SK-N-SH (cell line): Measurements from ENCODE around the gene TAF4. TPM values are rescaled to one million over a fixed set of nuclear protein-coding genes. Genes with fewer than 3 reads are reported as not detected.

ENCODE experiments used
- CTCF ChIA-PET: fragments of 300-600, 350-600 bp; formaldehyde crosslinking; extraction: SDS; loops from one replicate; lab custom pipeline; 2021; lab: Yijun Ruan, JAX
- POLR2A ChIA-PET: fragments of 350-600 bp; sonication (Branson Sonifier 250); formaldehyde crosslinking; extraction: SDS; loops from one replicate; lab custom pipeline; 2020; ENCODE audit warnings: antibody characterized with exemption, inconsistent platforms; lab: Yijun Ruan, JAX
- DNase-seq: peaks from one replicate; pipeline ENCODE4 v3.0.0; 2012
- H2AFZ ChIP-seq: fragments of 200-600 bp; sonication (generic); 2 replicates; pipeline ENCODE4 v1.8.1; 2016; ENCODE audit warnings: antibody characterized with exemption, mild to moderate bottlenecking, low read depth
- H3F3A ChIP-seq: fragments of 200-600 bp; sonication (generic); replicated peaks from 2 replicates; pipeline ENCODE3; 2016; ENCODE audit warnings: antibody characterized with exemption, mild to moderate bottlenecking; ENCODE audit not compliant: insufficient read depth
- H3K27ac ChIP-seq, 2 experiments: fragments of 200-500 bp in 1 of 2; fragments of 200-600 bp in 1 of 2; sonication (Bioruptor generic) in 1 of 2; sonication (generic), shearing (Covaris generic) in 1 of 2; 2 replicates each; pipeline versions ENCODE4 v1.5.1 to v1.6.1; 2014 to 2016; ENCODE audit warnings: low read depth in 2 of 2, inconsistent platforms in 1 of 2, low read length in 1 of 2, mild to moderate bottlenecking in 1 of 2, mixed read lengths in 1 of 2
- H3K27me3 ChIP-seq: fragments of 200-600 bp; sonication (generic), shearing (Covaris generic); 2 replicates; pipeline ENCODE4 v1.6.1; 2016; ENCODE audit warnings: mixed run types; ENCODE audit not compliant: insufficient read depth
- H3K36me3 ChIP-seq, 2 experiments: fragments of 200-500 bp in 1 of 2; fragments of 200-600 bp in 1 of 2; sonication (Bioruptor generic) in 1 of 2; sonication (generic) in 1 of 2; replicated peaks in 1 of 2; 2 replicates each; pipeline versions ENCODE3 to v1.5.1; 2014 to 2016; ENCODE audit warnings: low read length in 1 of 2, mild to moderate bottlenecking in 1 of 2; ENCODE audit not compliant: insufficient read depth in 2 of 2, control insufficient read depth in 1 of 2
- H3K4me1 ChIP-seq, 2 experiments: fragments of 200-500 bp in 1 of 2; fragments of 200-600 bp in 1 of 2; sonication (Bioruptor generic) in 1 of 2; sonication (generic), shearing (Covaris generic) in 1 of 2; 2 replicates each; pipeline versions ENCODE4 v1.5.1 to v1.6.1; 2014 to 2016; ENCODE audit warnings: low read depth in 1 of 2, low read length in 1 of 2, mixed run types in 1 of 2; ENCODE audit not compliant: insufficient read depth in 2 of 2, control insufficient read depth in 1 of 2
- H3K4me2 ChIP-seq: fragments of 200-600 bp; sonication (generic), shearing (Covaris generic); 2 replicates; pipeline ENCODE4 v1.6.1; 2017; ENCODE audit warnings: mixed run types
- H3K4me3 ChIP-seq, 2 experiments: fragments of 200-500 bp in 1 of 2; fragments of 200-600 bp in 1 of 2; sonication (Bioruptor generic) in 1 of 2; sonication (generic), shearing (Covaris generic) in 1 of 2; 2 replicates each; pipeline versions ENCODE4 v1.5.1 to v1.8.1; 2014 to 2016; ENCODE audit warnings: low read depth in 2 of 2, inconsistent platforms in 1 of 2, low read length in 1 of 2, mild to moderate bottlenecking in 1 of 2, mixed read lengths in 1 of 2, moderate library complexity in 1 of 2
- H3K79me2 ChIP-seq: fragments of 200-600 bp; sonication (generic); 2 replicates; pipeline ENCODE4 v1.8.1; 2017; ENCODE audit warnings: mild to moderate bottlenecking; ENCODE audit not compliant: insufficient read depth
- H3K9ac ChIP-seq: fragments of 200-600 bp; sonication (generic); 2 replicates; pipeline ENCODE4 v1.6.1; 2017; ENCODE audit warnings: mixed run types
- H3K9me2 ChIP-seq: fragments of 200-600 bp; sonication (generic); 2 replicates; pipeline ENCODE4 v1.6.1; 2017; ENCODE audit warnings: mixed run types
- H3K9me3 ChIP-seq: fragments of 200-600 bp; sonication (generic); 2 replicates; pipeline ENCODE4 v1.6.1; 2017; ENCODE audit warnings: mixed run types, mild to moderate bottlenecking, moderate library complexity
- H4K20me1 ChIP-seq: fragments of 200-600 bp; sonication (generic); 2 replicates; pipeline ENCODE4 v1.6.1; 2017; ENCODE audit warnings: mild to moderate bottlenecking, mixed run types; ENCODE audit not compliant: insufficient read depth
- FOXM1 ChIP-seq: IDR thresholded peaks from 2 replicates; pipeline ENCODE4 v1.4.0; 2012; ENCODE audit warnings: low read depth, mild to moderate bottlenecking
- GABPA ChIP-seq: IDR thresholded peaks from 2 replicates; pipeline ENCODE4 v1.4.0; 2012; ENCODE audit warnings: low read depth, mild to moderate bottlenecking
- GATA2 ChIP-seq: sonication (generic); formaldehyde crosslinking; IDR thresholded peaks from 2 replicates; pipeline ENCODE4 v1.5.0; 2020; ENCODE audit warnings: mild to moderate bottlenecking, missing genetic modification reagents
- JUND ChIP-seq: IDR thresholded peaks from 2 replicates; pipeline ENCODE4 v1.4.0; 2012
- MEF2A ChIP-seq: IDR thresholded peaks from 2 replicates; pipeline ENCODE4 v1.4.0; 2012; ENCODE audit warnings: low read depth, borderline replicate concordance
- MXI1 ChIP-seq: IDR thresholded peaks from 2 replicates; pipeline ENCODE4 v1.6.1; 2012; ENCODE audit warnings: mild to moderate bottlenecking, low read depth, low read length, improper control_type of control experiment
- NFIC ChIP-seq: IDR thresholded peaks from 2 replicates; pipeline ENCODE4 v1.4.0; 2012; ENCODE audit warnings: borderline replicate concordance
- NRF1 ChIP-seq: IDR thresholded peaks from 2 replicates; pipeline ENCODE4 v1.6.1; 2012; ENCODE audit warnings: low read depth, mild to moderate bottlenecking, low read length
- PBX3 ChIP-seq: IDR thresholded peaks from 2 replicates; pipeline ENCODE4; 2012
- RCOR1 ChIP-seq: fragments of 150-350 bp; IDR thresholded peaks from 2 replicates; pipeline ENCODE4 v1.6.1; 2017; ENCODE audit warnings: antibody characterized with exemption, low read length
- RXRA ChIP-seq: IDR thresholded peaks from 2 replicates; pipeline ENCODE4 v1.4.0; 2012; ENCODE audit warnings: low read depth, mild to moderate bottlenecking, borderline replicate concordance
- SMC3 ChIP-seq: IDR thresholded peaks from 2 replicates; pipeline ENCODE4 v1.6.1; 2012; ENCODE audit warnings: low read depth, low read length, improper control_type of control experiment
- TAF1 ChIP-seq: IDR thresholded peaks from 2 replicates; pipeline ENCODE4 v1.6.1; 2012; ENCODE audit warnings: low read depth, mild to moderate bottlenecking, low read length, moderate library complexity, borderline replicate concordance
- TEAD4 ChIP-seq: IDR thresholded peaks from 2 replicates; pipeline ENCODE4 v1.4.0; 2012; ENCODE audit warnings: mild to moderate bottlenecking, borderline replicate concordance; ENCODE audit not compliant: insufficient read depth
- USF1 ChIP-seq: IDR thresholded peaks from 2 replicates; pipeline ENCODE4 v1.4.0; 2012; ENCODE audit warnings: low read depth, borderline replicate concordance
- USF2 ChIP-seq: fragments of 150-350 bp; IDR thresholded peaks from 2 replicates; pipeline ENCODE4 v1.6.1; 2017; ENCODE audit warnings: antibody characterized with exemption, low read length, low read depth, borderline replicate concordance
- ZBTB33 ChIP-seq: IDR thresholded peaks from 2 replicates; pipeline ENCODE4 v1.4.0; 2012; ENCODE audit warnings: low read depth, borderline replicate concordance
- WGBS: methylation state at CpG from one replicate; pipeline ENCODE4 v1.1.6; 2017; ENCODE audit warnings: low lambda C conversion rate; 5-methylcytosine and 5-hydroxymethylcytosine counted together
- polyA plus RNA-seq, 3 experiments: library from polyadenylated mRNA; depleted of rRNA; stranded (reverse); fragments of >200 nt; gene quantifications; 2 replicates each; pipeline ENCODE4 v1.2.3, GENCODE V29; 2012

TAF4 gene
- polyA plus RNA-seq, 1 of the 3 experiments (the other 2 are of a cell fraction) = 4.8 TPM

- POLR2A ChIA-PET = no interaction called here
- no peak for DNase-seq
- CTCF ChIA-PET = interaction anchor here (0.7 to 1.2 kb wide), 3 partner anchors 35 to 152 kb away, joined by 3 to 5 read pairs (median 3); no protein-coding TSS in a partner anchor
- 90% methylated on average over 4 of the region's 5 CpGs for WGBS
- Histone ChIP-seq H3K9ac (no peak overlapping the region), H3K27me3 (no peaks in the 10 kb centered on the region), H3K9me3 (no peaks in the 10 kb centered on the region), H3K4me1 (no peaks in the 10 kb centered on the region), H3K9me2 (no peaks in the 10 kb centered on the region), H2AFZ (no peak overlapping the region), H3K36me3 (peaks cover 18 to 79% of the 10 kb centered on the region in 2 experiments), H3K4me3 (no peak overlapping the region), H3F3A (no peaks in the 10 kb centered on the region), H4K20me1 (no peaks in the 10 kb centered on the region), H3K79me2 (no peaks in the 10 kb centered on the region), H3K27ac (no peak overlapping the region), H3K4me2 (no peak overlapping the region)
- TF ChIP-seq GATA2 = no peak
- TF ChIP-seq GABPA = no peak
- TF ChIP-seq NRF1 = no peak
- TF ChIP-seq RXRA = no peak
- no peak for TF ChIP-seq USF2
- TF ChIP-seq JUND = no peak
- TF ChIP-seq ZBTB33 = no peak
- no peak for TF ChIP-seq TAF1
- TF ChIP-seq SMC3 = no peak
- no peak for TF ChIP-seq FOXM1
Observed at GRCh38 chr20:62004614-62005013, 61.1 kb downstream of the TAF4 start.

GRCh38 chr20:62003567-62004405, 61.9 kb downstream of the TAF4 start:
- ChIA-PET POLR2A (no interaction called here), CTCF (interaction anchor here (0.7 to 1.2 kb wide), 3 partner anchors 36 to 153 kb away, joined by 3 to 5 read pairs (median 3); no protein-coding TSS in a partner anchor)
- Histone ChIP-seq H3K27ac (no peak overlapping the region), H4K20me1 (no peaks in the 10 kb centered on the region), H3K4me2 (no peak overlapping the region), H2AFZ (no peak overlapping the region), H3K9ac (no peak overlapping the region), H3F3A (no peaks in the 10 kb centered on the region), H3K79me2 (no peaks in the 10 kb centered on the region), H3K4me1 (no peaks in the 10 kb centered on the region), H3K36me3 (peaks cover 15 to 77% of the 10 kb centered on the region in 2 experiments), H3K27me3 (no peaks in the 10 kb centered on the region), H3K4me3 (no peak overlapping the region), H3K9me2 (no peaks in the 10 kb centered on the region), H3K9me3 (no peaks in the 10 kb centered on the region)
- TF ChIP-seq RXRA (no peak), USF1 (no peak), MEF2A (no peak), GABPA (no peak), JUND (no peak), NFIC (no peak), MXI1 (no peak), USF2 (no peak), PBX3 (no peak), GATA2 (no peak), TEAD4 (no peak), FOXM1 (no peak), RCOR1 (no peak)
- 89% methylated on average over 6 of the region's 24 CpGs for WGBS
- no peak for DNase-seq
